ENCODE data around the gene EPOP. TPM values are rescaled to one million over a fixed set of nuclear protein-coding genes. Genes with fewer than 3 reads are reported as not detected.

The EPOP gene
- total and polyA plus RNA-seq, 2 of the 13 experiments (the other 11 are each of a cell fraction or from before 2014, with no cell fraction given): 14.7 to 37.8 TPM

DNA sequence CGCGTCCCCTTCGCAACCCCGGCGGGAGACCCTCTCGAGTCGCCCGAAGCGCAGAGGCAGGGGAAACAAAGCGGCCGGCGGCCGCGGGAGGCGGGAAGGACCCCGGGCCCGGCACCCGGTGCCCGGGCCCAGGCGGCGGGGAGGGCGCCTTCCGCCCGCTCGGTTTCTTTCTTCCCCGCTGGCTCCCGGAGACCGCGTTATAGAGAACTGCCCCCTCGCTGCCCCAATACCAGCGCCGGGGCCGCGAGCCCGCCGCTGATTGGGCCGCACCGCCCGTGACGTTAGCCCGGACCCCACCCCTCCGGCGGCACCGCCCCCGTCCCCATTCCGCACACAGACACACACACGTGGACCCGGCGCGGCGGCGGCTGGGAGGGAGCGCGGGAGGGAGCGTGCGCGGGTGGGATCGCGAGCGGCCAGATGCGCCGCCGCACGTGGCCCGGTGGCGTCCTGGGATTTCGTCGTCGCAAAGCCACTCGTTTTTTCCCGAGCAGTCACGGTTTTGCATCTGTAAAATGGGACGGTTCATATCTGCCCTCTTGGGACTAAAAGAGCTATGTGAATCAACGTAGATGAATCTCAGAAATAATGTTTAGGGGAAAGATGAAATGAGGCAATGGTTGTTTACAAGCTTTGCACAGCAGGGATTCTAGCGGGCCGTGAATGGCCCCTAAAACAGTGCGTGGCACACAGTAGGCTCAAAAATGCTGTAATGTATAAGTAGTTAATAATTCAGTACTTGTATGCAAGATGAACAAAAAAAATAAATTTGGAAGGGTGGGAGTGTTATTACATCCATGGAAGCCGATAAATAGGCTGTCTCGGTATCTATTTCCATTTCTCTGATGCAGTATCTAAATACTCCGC, at the start of gene EPOP (continued):
- TF ChIP-seq, protein P1, sequence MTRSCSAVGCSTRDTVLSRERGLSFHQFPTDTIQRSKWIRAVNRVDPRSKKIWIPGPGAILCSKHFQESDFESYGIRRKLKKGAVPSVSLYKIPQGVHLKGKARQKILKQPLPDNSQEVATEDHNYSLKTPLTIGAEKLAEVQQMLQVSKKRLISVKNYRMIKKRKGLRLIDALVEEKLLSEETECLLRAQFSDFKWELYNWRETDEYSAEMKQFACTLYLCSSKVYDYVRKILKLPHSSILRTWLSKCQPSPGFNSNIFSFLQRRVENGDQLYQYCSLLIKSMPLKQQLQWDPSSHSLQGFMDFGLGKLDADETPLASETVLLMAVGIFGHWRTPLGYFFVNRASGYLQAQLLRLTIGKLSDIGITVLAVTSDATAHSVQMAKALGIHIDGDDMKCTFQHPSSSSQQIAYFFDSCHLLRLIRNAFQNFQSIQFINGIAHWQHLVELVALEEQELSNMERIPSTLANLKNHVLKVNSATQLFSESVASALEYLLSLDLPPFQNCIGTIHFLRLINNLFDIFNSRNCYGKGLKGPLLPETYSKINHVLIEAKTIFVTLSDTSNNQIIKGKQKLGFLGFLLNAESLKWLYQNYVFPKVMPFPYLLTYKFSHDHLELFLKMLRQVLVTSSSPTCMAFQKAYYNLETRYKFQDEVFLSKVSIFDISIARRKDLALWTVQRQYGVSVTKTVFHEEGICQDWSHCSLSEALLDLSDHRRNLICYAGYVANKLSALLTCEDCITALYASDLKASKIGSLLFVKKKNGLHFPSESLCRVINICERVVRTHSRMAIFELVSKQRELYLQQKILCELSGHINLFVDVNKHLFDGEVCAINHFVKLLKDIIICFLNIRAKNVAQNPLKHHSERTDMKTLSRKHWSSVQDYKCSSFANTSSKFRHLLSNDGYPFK (CRISPR knock-in tag; IDR thresholded peaks at IDR 0.05; ENCODE audit: borderline replicate concordance): no peak
- TF ChIP-seq NPAS2 (CRISPR knock-in tag; IDR thresholded peaks at IDR 0.05; ENCODE audit: borderline replicate concordance) (no peak), ZNF510 (CRISPR knock-in tag; IDR thresholded peaks at IDR 0.05; ENCODE audit: low read depth) (peak; percentile 74; the same call in 1 of the 2 replicates), CENPT (CRISPR knock-in tag; IDR thresholded peaks at IDR 0.05; ENCODE audit: low read depth) (peak; percentile 71; the same call in 1 of the 2 replicates), HNRNPLL (IDR thresholded peaks at IDR 0.05; ENCODE audit: low read depth, low read length, poor library complexity, severe bottlenecking) (peak; percentile 69), THYN1 (CRISPR knock-in tag; IDR thresholded peaks at IDR 0.05; ENCODE audit: borderline replicate concordance, low read depth) (peak; percentile 78; the same call in 1 of the 2 replicates), ZNF564 (CRISPR knock-in tag; IDR thresholded peaks at IDR 0.05) (peak; percentile 75; the same call in 1 of the 2 replicates), HNRNPK (IDR thresholded peaks at IDR 0.05; ENCODE audit: low read depth, low read length, poor library complexity, severe bottlenecking) (peak; percentile 81), NFE2 (CRISPR knock-in tag; IDR thresholded peaks at IDR 0.05) (peak; percentile 50; the same call in 1 of the 2 replicates), TEAD3 (CRISPR knock-in tag; optimal IDR thresholded peaks at IDR 0.05; ENCODE audit: borderline replicate concordance) (peak; percentile 87), RFXAP (CRISPR knock-in tag; IDR thresholded peaks at IDR 0.05; ENCODE audit: borderline replicate concordance) (peak; percentile 95), TMF1 (CRISPR knock-in tag; IDR thresholded peaks at IDR 0.05; ENCODE audit: low read depth) (peak; percentile 97), KLF16 (CRISPR knock-in tag; IDR thresholded peaks at IDR 0.05) (peak; percentile 85 to 99; a peak in 3 of 4 replicates), MIXL1 (CRISPR knock-in tag; IDR thresholded peaks at IDR 0.05) (peak; percentile 87), ZNF552 (CRISPR knock-in tag; IDR thresholded peaks at IDR 0.05; ENCODE audit: borderline replicate concordance) (peak; percentile 86; the same call in 1 of the 2 replicates), MYNN (CRISPR knock-in tag; IDR thresholded peaks at IDR 0.05; ENCODE audit: low read depth) (peak; percentile 84; the same call in 1 of the 2 replicates)
- TF ChIP-seq, protein P2, sequence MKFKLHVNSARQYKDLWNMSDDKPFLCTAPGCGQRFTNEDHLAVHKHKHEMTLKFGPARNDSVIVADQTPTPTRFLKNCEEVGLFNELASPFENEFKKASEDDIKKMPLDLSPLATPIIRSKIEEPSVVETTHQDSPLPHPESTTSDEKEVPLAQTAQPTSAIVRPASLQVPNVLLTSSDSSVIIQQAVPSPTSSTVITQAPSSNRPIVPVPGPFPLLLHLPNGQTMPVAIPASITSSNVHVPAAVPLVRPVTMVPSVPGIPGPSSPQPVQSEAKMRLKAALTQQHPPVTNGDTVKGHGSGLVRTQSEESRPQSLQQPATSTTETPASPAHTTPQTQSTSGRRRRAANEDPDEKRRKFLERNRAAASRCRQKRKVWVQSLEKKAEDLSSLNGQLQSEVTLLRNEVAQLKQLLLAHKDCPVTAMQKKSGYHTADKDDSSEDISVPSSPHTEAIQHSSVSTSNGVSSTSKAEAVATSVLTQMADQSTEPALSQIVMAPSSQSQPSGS (CRISPR knock-in tag; IDR thresholded peaks at IDR 0.05): peak; percentile 82
- TF ChIP-seq, protein P3, sequence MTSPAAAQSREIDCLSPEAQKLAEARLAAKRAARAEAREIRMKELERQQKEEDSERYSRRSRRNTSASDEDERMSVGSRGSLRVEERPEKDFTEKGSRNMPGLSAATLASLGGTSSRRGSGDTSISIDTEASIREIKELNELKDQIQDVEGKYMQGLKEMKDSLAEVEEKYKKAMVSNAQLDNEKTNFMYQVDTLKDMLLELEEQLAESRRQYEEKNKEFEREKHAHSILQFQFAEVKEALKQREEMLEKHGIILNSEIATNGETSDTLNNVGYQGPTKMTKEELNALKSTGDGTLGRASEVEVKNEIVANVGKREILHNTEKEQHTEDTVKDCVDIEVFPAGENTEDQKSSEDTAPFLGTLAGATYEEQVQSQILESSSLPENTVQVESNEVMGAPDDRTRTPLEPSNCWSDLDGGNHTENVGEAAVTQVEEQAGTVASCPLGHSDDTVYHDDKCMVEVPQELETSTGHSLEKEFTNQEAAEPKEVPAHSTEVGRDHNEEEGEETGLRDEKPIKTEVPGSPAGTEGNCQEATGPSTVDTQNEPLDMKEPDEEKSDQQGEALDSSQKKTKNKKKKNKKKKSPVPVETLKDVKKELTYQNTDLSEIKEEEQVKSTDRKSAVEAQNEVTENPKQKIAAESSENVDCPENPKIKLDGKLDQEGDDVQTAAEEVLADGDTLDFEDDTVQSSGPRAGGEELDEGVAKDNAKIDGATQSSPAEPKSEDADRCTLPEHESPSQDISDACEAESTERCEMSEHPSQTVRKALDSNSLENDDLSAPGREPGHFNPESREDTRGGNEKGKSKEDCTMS (CRISPR knock-in tag; conservative IDR thresholded peaks at IDR 0.05): no peak
- TF ChIP-seq, protein P4, sequence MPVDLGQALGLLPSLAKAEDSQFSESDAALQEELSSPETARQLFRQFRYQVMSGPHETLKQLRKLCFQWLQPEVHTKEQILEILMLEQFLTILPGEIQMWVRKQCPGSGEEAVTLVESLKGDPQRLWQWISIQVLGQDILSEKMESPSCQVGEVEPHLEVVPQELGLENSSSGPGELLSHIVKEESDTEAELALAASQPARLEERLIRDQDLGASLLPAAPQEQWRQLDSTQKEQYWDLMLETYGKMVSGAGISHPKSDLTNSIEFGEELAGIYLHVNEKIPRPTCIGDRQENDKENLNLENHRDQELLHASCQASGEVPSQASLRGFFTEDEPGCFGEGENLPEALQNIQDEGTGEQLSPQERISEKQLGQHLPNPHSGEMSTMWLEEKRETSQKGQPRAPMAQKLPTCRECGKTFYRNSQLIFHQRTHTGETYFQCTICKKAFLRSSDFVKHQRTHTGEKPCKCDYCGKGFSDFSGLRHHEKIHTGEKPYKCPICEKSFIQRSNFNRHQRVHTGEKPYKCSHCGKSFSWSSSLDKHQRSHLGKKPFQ (CRISPR knock-in tag; IDR thresholded peaks at IDR 0.05; ENCODE audit: insufficient replicate concordance): peak; percentile 81
